ENCODE data around the gene UBD.
A peak's percentile ranks its signal among the peaks of the same experiment; 100 is the strongest.

The UBD gene

GRCh38 chr6:29597184-29597583, 37.7 kb upstream of the UBD start:
- H3K4me3 ChIP-seq (ENCODE audit: low read depth, low read length), result no peak overlapping the region
- DNase-seq (ENCODE audit: low read depth), result no peak
- TF ChIP-seq CTCF (IDR thresholded peaks at IDR 0.05; ENCODE audit: control insufficient read depth, extremely low read depth, insufficient read depth), result no peak

- TF ChIP-seq CTCF (IDR thresholded peaks at IDR 0.05; ENCODE audit: control insufficient read depth, extremely low read depth, insufficient read depth), result no peak
- no peak for DNase-seq (ENCODE audit: low read depth)
- H3K4me3 ChIP-seq (ENCODE audit: low read depth, low read length), result no peak overlapping the region
Measured at GRCh38 chr6:29596381-29596900, 36.9 kb upstream of the UBD start.

GRCh38 chr6:29593199-29593855, 33.8 kb upstream of the UBD start:
- no peak for DNase-seq (ENCODE audit: low read depth)
- TF ChIP-seq CTCF (IDR thresholded peaks at IDR 0.05; ENCODE audit: control insufficient read depth, extremely low read depth, insufficient read depth), result no peak
- H3K4me3 ChIP-seq (ENCODE audit: low read depth, low read length), result no peak overlapping the region

- no peak for DNase-seq (ENCODE audit: low read depth)
- H3K4me3 ChIP-seq (ENCODE audit: low read depth, low read length), result no peak overlapping the region
- no peak for TF ChIP-seq CTCF (IDR thresholded peaks at IDR 0.05; ENCODE audit: control insufficient read depth, extremely low read depth, insufficient read depth)
Measured at GRCh38 chr6:29591677-29592076, 32.1 kb upstream of the UBD start.

GRCh38 chr6:29590218-29590808, 30.8 kb upstream of the UBD start:
- no peak overlapping the region for H3K4me3 ChIP-seq (ENCODE audit: low read depth, low read length)
- no peak for DNase-seq (ENCODE audit: low read depth)

GRCh38 chr6:29589423-29590048, 30.0 kb upstream of the UBD start:
- DNase-seq (ENCODE audit: low read depth), result no peak
- no peak overlapping the region for H3K4me3 ChIP-seq (ENCODE audit: low read depth, low read length)
- TF ChIP-seq CTCF (IDR thresholded peaks at IDR 0.05; ENCODE audit: control insufficient read depth, extremely low read depth, insufficient read depth), result peak; percentile 98

More at GRCh38 chr6:29590218-29590808, 30.8 kb upstream of the UBD start:
- no peak for TF ChIP-seq CTCF (IDR thresholded peaks at IDR 0.05; ENCODE audit: control insufficient read depth, extremely low read depth, insufficient read depth)
